ENCODE measurements around the gene CHST8.
A peak's percentile ranks its signal among the peaks of the same experiment; 100 is the strongest.

Gene CHST8

GRCh38 chr19:33752018-33752800 lies 130.5 kb downstream of the CHST8 start:
- no peak for FAIRE-seq

GRCh38 chr19:33752945-33753344 lies 131.2 kb downstream of the CHST8 start:
- DNase-seq (ENCODE audit: extremely low spot score, insufficient read length, low read depth) (no peak), FAIRE-seq (no peak)

More at GRCh38 chr19:33752018-33752800, 130.5 kb downstream of the CHST8 start:
- no peak for DNase-seq (ENCODE audit: extremely low spot score, insufficient read length, low read depth)

- no peak for DNase-seq (ENCODE audit: extremely low spot score, insufficient read length, low read depth)
- FAIRE-seq, result no peak
These were observed 132.6 kb downstream of the CHST8 start for GRCh38 chr19:33754361-33754760.

GRCh38 chr19:33755099-33756035 lies 133.6 kb downstream of the CHST8 start:
- DNase-seq (ENCODE audit: extremely low spot score, insufficient read length, low read depth) (no peak), FAIRE-seq (no peak)

- DNase-seq (ENCODE audit: extremely low spot score, insufficient read length, low read depth) (no peak), FAIRE-seq (no peak)
These were observed 134.4 kb downstream of the CHST8 start for GRCh38 chr19:33756177-33756576.

GRCh38 chr19:33758541-33759013 lies 136.8 kb downstream of the CHST8 start:
- FAIRE-seq, result no peak
- DNase-seq (ENCODE audit: extremely low spot score, insufficient read length, low read depth), result no peak

DNA sequence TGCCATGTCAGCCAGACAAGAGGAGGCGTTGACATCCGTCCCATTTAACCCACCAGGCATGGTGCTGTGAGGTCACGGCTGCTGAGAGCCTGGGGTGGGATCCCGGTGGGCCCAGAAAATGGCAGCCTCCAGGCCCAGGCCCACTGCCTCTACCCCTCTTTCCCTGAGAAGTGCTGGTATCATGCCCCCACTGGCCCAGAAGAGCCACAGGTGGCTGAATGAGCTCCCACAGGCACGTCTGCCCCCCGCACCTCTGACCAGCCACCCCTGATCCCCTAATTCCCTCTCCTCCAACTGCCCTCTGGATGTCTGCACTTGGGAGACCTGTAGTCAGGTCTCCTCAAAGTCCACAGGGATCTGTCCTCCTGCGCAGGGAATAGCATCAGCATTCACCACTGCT lies 137.6 kb downstream of the CHST8 start:
- FAIRE-seq (no peak), DNase-seq (ENCODE audit: extremely low spot score, insufficient read length, low read depth) (no peak)

GRCh38 chr19:33763633-33764371 lies 142.0 kb downstream of the CHST8 start:
- no peak for DNase-seq (ENCODE audit: extremely low spot score, insufficient read length, low read depth)

GRCh38 chr19:33766623-33767022 lies 144.9 kb downstream of the CHST8 start:
- FAIRE-seq (no peak), DNase-seq (ENCODE audit: extremely low spot score, insufficient read length, low read depth) (no peak)

More at GRCh38 chr19:33763633-33764371, 142.0 kb downstream of the CHST8 start:
- FAIRE-seq, result no peak

DNA sequence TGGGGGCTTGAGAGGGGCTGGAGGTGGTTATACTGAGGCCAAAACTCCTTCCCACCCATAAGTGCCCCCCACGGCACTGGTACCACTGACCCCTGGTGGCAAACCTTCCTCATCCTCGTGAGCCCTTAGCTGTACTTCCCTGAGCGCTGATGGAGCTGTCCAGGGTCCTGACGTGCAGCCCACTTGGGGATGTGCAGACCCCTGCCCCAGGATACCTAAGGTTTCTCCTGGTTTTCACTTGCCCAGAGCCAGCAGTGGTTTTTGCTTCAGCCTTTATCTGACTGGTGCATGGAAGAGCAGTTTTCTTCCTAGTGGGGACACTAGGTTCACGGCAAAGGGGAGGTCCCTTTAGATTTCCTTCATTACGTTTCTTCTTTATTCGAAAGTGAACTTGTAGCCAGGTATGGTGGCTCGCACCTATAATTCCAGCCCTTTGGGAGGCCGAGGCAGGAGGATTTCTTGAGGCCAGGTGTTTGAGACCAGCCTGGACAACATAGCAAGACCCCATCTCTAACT lies 146.2 kb downstream of the CHST8 start:
- DNase-seq (ENCODE audit: extremely low spot score, insufficient read length, low read depth) (no peak), FAIRE-seq (no peak)

- no peak for DNase-seq (ENCODE audit: extremely low spot score, insufficient read length, low read depth)
- no peak for FAIRE-seq
These were observed 147.5 kb downstream of the CHST8 start for GRCh38 chr19:33769208-33769607.

DNA sequence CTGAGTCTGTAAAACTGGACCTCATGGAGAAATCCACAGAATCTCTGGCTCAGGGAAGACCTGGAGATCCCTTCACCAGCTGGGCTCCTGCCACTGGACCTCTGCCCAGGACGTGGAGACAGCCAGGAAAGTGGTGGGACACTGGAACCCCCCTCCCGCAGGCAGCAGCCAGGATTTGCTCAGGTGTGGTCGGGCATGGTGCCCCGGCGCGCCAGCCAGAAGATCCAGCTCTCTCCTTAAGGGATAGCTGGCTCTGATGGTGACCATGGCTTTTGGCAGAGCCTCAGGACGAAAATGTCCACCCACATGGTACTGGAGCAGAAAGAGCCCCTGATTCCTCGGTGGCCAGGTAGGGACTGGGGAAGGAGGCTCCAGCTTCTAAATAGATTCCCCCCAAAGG lies 148.4 kb downstream of the CHST8 start:
- FAIRE-seq (no peak), DNase-seq (ENCODE audit: extremely low spot score, insufficient read length, low read depth) (no peak)

DNA sequence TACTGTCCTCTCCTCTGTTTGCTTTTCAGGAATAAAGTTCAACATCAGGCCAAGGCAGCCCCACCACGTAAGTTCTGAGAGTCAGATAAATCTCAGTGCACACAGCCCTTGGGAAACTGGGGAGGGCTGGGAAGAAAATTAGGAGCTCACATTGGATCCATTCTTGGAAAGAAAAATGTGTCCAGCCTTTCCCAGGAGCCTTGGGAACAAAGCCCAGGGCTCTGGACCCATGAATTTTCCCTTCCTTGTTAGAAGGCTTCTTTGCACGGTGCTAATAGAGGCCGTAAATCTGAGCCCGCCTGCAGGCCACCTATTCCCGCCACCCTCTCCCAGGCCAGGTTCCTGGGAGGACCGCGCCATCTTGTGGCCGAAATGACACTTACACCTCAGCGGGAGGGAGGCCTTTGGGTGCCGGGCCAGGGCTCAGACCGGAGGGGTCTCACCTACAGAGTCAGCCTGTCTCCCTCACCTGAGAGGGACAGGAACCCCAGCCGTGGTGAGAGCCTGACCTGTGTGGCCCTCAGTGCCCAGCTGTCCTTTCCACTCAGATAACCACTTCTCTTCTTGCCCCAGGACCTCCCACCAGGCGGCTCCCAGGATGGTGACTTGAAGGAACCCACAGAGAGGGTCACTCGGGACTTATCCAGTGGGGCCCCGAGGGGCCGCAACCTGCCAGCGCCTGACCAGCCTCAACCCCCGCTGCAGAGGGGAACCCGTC lies 149.8 kb downstream of the CHST8 start:
- DNase-seq (ENCODE audit: extremely low spot score, insufficient read length, low read depth) (peak; percentile 38), FAIRE-seq (peak; percentile 47)

GRCh38 chr19:33772102-33772857 lies 150.5 kb downstream of the CHST8 start:
- no peak for FAIRE-seq
- DNase-seq (ENCODE audit: extremely low spot score, insufficient read length, low read depth), result no peak

- no peak for DNase-seq (ENCODE audit: extremely low spot score, insufficient read length, low read depth)
- no peak for FAIRE-seq
These were observed 151.1 kb downstream of the CHST8 start for GRCh38 chr19:33772858-33773180.

DNA sequence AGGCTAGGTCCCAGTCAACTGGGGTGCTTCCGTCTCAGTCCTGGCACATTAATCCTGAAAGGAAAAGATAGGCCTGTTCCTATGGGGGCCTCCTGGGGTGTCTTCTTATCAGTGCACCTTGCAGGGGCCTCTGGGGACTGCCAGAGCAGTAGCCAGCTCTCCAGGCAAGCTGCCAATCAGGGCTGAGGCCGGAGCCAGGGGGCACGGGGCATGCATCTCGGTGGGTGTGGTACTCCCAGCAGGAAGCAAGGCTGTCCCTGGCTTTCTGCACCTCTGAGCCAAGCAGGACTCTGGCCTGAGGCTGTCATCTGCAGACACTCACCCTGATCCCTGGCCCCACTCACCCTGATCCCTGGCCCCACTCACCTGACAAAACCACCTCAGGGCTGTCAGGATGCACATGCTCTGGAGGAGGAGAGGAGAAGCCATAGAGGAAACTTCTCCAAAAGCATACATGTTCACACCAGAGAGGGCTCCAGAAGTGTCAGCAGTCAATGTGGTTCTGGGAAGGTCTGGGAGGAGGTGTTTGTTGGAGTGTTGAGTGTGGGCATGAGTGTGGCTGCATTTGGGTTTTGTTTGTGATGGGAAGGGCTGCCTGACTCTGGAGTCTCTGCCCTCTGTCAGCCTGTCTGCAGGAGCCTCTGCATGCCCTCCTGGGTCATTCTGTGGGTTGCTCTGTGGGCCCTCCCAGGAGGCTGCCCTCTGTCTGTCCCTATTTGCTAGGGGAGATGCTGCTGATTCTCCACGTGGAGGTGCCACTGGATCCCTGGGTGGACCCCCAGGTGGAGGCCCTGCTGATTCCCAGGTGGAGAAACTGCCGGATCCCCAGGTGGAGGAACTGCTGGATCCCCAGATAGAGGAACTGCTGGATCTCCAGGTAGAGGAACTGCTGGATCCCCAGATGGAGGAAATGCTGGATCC lies 152.2 kb downstream of the CHST8 start:
- DNase-seq (ENCODE audit: extremely low spot score, insufficient read length, low read depth), result no peak

GRCh38 chr19:33774751-33775150 lies 153.0 kb downstream of the CHST8 start:
- FAIRE-seq, result no peak
- DNase-seq (ENCODE audit: extremely low spot score, insufficient read length, low read depth), result no peak

More for the DNA sequence above, 152.2 kb downstream of the CHST8 start:
- no peak for FAIRE-seq

Data from GM18507 (cell line).